GM18861 (cell line): Measurements from ENCODE around the gene HERC2.
A peak's percentile ranks its signal among the peaks of the same experiment; 100 is the strongest.
"Not testable (repeated sequence)": the region's sequence is repeated elsewhere in the genome, so short reads cannot be mapped to it uniquely, and the experiment has no call there.

ENCODE experiments used
- ATAC-seq: cut with Tn5 transposase; IDR thresholded peaks from one replicate; pipeline ENCODE4 v1.9.1; 2021; ENCODE audit not compliant: unreplicated experiment

HERC2 gene

GRCh38 chr15:28136236-28136904 is 185.6 kb downstream of the HERC2 start:
- ATAC-seq, result peak; percentile 100

- ATAC-seq, result no peak
Observed at GRCh38 chr15:28133281-28133680, 188.7 kb downstream of the HERC2 start.

- ATAC-seq, result no peak
Observed at GRCh38 chr15:28132524-28133275, 189.3 kb downstream of the HERC2 start.

GRCh38 chr15:28131946-28132345 is 190.0 kb downstream of the HERC2 start:
- no peak for ATAC-seq

- ATAC-seq, result no peak
Observed at GRCh38 chr15:28131400-28131799, 190.6 kb downstream of the HERC2 start.

GRCh38 chr15:28130651-28131050 is 191.3 kb downstream of the HERC2 start:
- ATAC-seq, result no peak

- no peak for ATAC-seq
Observed at GRCh38 chr15:28129231-28129848, 192.6 kb downstream of the HERC2 start.

- no peak for ATAC-seq
Observed at GRCh38 chr15:28128031-28128430, 193.9 kb downstream of the HERC2 start.

- no peak for ATAC-seq
Observed at GRCh38 chr15:28127036-28127435, 194.9 kb downstream of the HERC2 start.

- ATAC-seq, result no peak
Observed at GRCh38 chr15:28125673-28126651, 196.0 kb downstream of the HERC2 start.

- no peak for ATAC-seq
Observed at GRCh38 chr15:28124841-28125240, 197.1 kb downstream of the HERC2 start.

- ATAC-seq, result no peak
Observed at GRCh38 chr15:28123408-28124023, 198.5 kb downstream of the HERC2 start.

GRCh38 chr15:28122038-28122949 is 199.7 kb downstream of the HERC2 start:
- ATAC-seq, result no peak

GRCh38 chr15:28121577-28121976 is 200.4 kb downstream of the HERC2 start:
- ATAC-seq, result not testable (repeated sequence)

- no peak for ATAC-seq
Observed at GRCh38 chr15:28120359-28120640, 201.7 kb downstream of the HERC2 start.

GRCh38 chr15:28118531-28118930 is 203.4 kb downstream of the HERC2 start:
- ATAC-seq, result no peak

GRCh38 chr15:28118083-28118482 is 203.9 kb downstream of the HERC2 start:
- no peak for ATAC-seq

- no peak for ATAC-seq
Observed at GRCh38 chr15:28117432-28117990, 204.5 kb downstream of the HERC2 start.
